Gastrocnemius medialis (tissue), 4 donors: Measurements from ENCODE around the gene SMYD3. TPM values are rescaled to one million over a fixed set of nuclear protein-coding genes. Genes with fewer than 3 reads are reported as not detected.

Experiments
- ATAC-seq, 2 donors: fragments of 150-250 bp; one replicate each; pipeline ENCODE4 v1.9.1; 2016
- DNase-seq, 2 donors: peaks; one replicate each; pipeline ENCODE4 v3.0.0-alpha.2; 2019
- H3K27ac ChIP-seq, 4 donors: fragments of 200-600 bp; sonication (generic); 1 replicate in 1 of 4; 2 replicates in 3 of 4; pipeline ENCODE4 v1.5.1; 2016 to 2018; ENCODE audit warnings: mild to moderate bottlenecking in 2 of 4, moderate library complexity in 1 of 4
- H3K27me3 ChIP-seq, 3 donors: fragments of 200-600 bp; sonication (generic) in 2 of 3; 1 replicate in 1 of 3; 2 replicates in 2 of 3; pipeline versions ENCODE4 v1.5.1 to v1.6.0; 2016 to 2019; ENCODE audit warnings: mild to moderate bottlenecking in 1 of 3, moderate library complexity in 1 of 3
- H3K36me3 ChIP-seq, 2 donors: fragments of 200-600 bp; sonication (generic) in 1 of 2; one replicate each; pipeline ENCODE4 v1.5.1; 2017 to 2018
- H3K4me1 ChIP-seq, 2 donors: fragments of 200-600 bp; sonication (generic) in 1 of 2; one replicate each; pipeline ENCODE4 v1.5.1; 2016 to 2017; ENCODE audit warnings: mild to moderate bottlenecking in 2 of 2
- H3K4me3 ChIP-seq, 4 donors: fragments of 200-600 bp; sonication (generic) in 3 of 4; 1 replicate in 1 of 4; 2 replicates in 3 of 4; pipeline ENCODE4 v1.5.1; 2016 to 2019; ENCODE audit warnings: mild to moderate bottlenecking in 2 of 4
- H3K9me3 ChIP-seq, 3 donors: fragments of 200-600 bp; sonication (generic) in 2 of 3; 1 replicate in 1 of 3; 2 replicates in 2 of 3; pipeline ENCODE4 v1.5.1; 2016 to 2019
- POLR2A ChIP-seq, 2 donors: fragments of 450-650 bp; IDR thresholded peaks; one replicate each; pipeline ENCODE4 v1.6.1; 2017; ENCODE audit warnings: antibody characterized with exemption in 2 of 2, mild to moderate bottlenecking in 2 of 2, moderate library complexity in 2 of 2
- in situ Hi-C, 4 donors: fragments of 200-750 bp; cut with MboI; loops; one replicate each; pipeline versions ENCODE4 v1.15.0 to v1.8.0; 2017; ENCODE audit warnings: low sequenced_read_pairs in 4 of 4
- intact Hi-C: fragments of 100-400 bp; cut with DNase I; formaldehyde crosslinking; loops from one replicate; pipeline ENCODE4 v1.15.1; 2023; ENCODE audit warnings: low total_unique reads
- total RNA-seq, 4 donors: library from RNA; depleted of rRNA; stranded (reverse); fragments of >200 nt; gene quantifications; one replicate each; pipeline versions ENCODE4 v1.1.0 to v1.2.3, GENCODE V29; 2016
- TF ChIP-seq, protein P1 (sequence below), 5 experiments: fragments of 450-650 bp in 3 of 5; fragments of 200-600 bp in 2 of 5; sonication (generic) in 2 of 5; IDR thresholded peaks in 4 of 5; conservative IDR thresholded peaks in 1 of 5; 1 replicate in 4 of 5; 2 replicates in 1 of 5; pipeline ENCODE4 v1.5.1; 2016 to 2019; ENCODE audit warnings: antibody characterized with exemption in 5 of 5, mild to moderate bottlenecking in 3 of 5, moderate library complexity in 3 of 5

The SMYD3 gene
- total RNA-seq, 4 donors from 2014 or later = 4.4 to 10.3 (median 6.3) TPM

DNA sequence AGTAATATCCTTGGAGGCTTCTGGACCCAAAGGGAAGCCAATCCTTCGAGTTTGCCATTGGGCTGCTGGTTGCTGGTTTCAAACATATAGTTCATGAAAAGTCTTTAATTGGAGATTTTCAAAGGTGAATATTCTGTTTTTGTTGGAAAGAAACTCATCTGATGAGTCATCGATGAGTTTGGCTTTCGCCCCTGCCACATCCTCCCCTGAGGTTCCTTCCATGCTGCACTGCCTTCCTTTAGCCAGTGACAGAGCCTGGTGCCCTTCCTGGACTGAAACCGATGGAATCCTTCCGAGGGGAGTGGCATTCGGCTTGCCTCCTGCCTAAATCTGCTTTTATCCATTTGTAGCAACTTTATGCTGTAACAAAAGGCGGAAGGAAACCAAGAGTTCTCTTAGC lies 802.3 kb downstream of the SMYD3 start:
- H3K9me3 ChIP-seq = no peaks in the 10 kb centered on the region
- no peak for TF ChIP-seq POLR2A (IDR thresholded peaks at IDR 0.05)
- TF ChIP-seq, protein P1, sequence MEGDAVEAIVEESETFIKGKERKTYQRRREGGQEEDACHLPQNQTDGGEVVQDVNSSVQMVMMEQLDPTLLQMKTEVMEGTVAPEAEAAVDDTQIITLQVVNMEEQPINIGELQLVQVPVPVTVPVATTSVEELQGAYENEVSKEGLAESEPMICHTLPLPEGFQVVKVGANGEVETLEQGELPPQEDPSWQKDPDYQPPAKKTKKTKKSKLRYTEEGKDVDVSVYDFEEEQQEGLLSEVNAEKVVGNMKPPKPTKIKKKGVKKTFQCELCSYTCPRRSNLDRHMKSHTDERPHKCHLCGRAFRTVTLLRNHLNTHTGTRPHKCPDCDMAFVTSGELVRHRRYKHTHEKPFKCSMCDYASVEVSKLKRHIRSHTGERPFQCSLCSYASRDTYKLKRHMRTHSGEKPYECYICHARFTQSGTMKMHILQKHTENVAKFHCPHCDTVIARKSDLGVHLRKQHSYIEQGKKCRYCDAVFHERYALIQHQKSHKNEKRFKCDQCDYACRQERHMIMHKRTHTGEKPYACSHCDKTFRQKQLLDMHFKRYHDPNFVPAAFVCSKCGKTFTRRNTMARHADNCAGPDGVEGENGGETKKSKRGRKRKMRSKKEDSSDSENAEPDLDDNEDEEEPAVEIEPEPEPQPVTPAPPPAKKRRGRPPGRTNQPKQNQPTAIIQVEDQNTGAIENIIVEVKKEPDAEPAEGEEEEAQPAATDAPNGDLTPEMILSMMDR (IDR thresholded peaks at IDR 0.05 in 4 of 5, conservative IDR thresholded peaks at IDR 0.05 in 1 of 5) = no peak
- DNase-seq = no peak
- no peaks in the 10 kb centered on the region for H3K4me1 ChIP-seq
- H3K27ac ChIP-seq = no peak overlapping the region
- no peak overlapping the region for H3K4me3 ChIP-seq
- ATAC-seq = no peak
- H3K27me3 ChIP-seq = no peaks in the 10 kb centered on the region
- H3K36me3 ChIP-seq = no peaks in the 10 kb centered on the region
- intact Hi-C loops (no loop called here), in situ Hi-C loops (no loop called here)

GRCh38 chr1:245704341-245704740 lies 802.7 kb downstream of the SMYD3 start:
- no peaks in the 10 kb centered on the region for H3K27me3 ChIP-seq
- TF ChIP-seq, protein P1 (IDR thresholded peaks at IDR 0.05 in 4 of 5, conservative IDR thresholded peaks at IDR 0.05 in 1 of 5) = no peak
- no peak for TF ChIP-seq POLR2A (IDR thresholded peaks at IDR 0.05)
- no peak overlapping the region for H3K27ac ChIP-seq
- H3K4me1 ChIP-seq = no peaks in the 10 kb centered on the region
- DNase-seq (no peak), ATAC-seq (no peak)
- in situ Hi-C loops (no loop called here), intact Hi-C loops (no loop called here)
- no peaks in the 10 kb centered on the region for H3K9me3 ChIP-seq
- H3K4me3 ChIP-seq = no peak overlapping the region
- H3K36me3 ChIP-seq = no peaks in the 10 kb centered on the region

GRCh38 chr1:245702346-245702745 lies 804.7 kb downstream of the SMYD3 start:
- intact Hi-C loops (no loop called here), in situ Hi-C loops (no loop called here)
- no peaks in the 10 kb centered on the region for H3K9me3 ChIP-seq
- H3K27me3 ChIP-seq = no peaks in the 10 kb centered on the region
- DNase-seq = no peak
- H3K4me3 ChIP-seq = no peak overlapping the region
- H3K4me1 ChIP-seq = no peaks in the 10 kb centered on the region
- TF ChIP-seq POLR2A (IDR thresholded peaks at IDR 0.05) = no peak
- TF ChIP-seq, protein P1 (IDR thresholded peaks at IDR 0.05 in 4 of 5, conservative IDR thresholded peaks at IDR 0.05 in 1 of 5) = no peak
- ATAC-seq = no peak
- no peak overlapping the region for H3K27ac ChIP-seq
- no peaks in the 10 kb centered on the region for H3K36me3 ChIP-seq

GRCh38 chr1:245701631-245702030 lies 805.4 kb downstream of the SMYD3 start:
- Histone ChIP-seq H3K4me1 (no peaks in the 10 kb centered on the region), H3K36me3 (no peaks in the 10 kb centered on the region), H3K9me3 (no peaks in the 10 kb centered on the region), H3K4me3 (no peak overlapping the region), H3K27ac (no peak overlapping the region), H3K27me3 (no peaks in the 10 kb centered on the region)
- DNase-seq (no peak), ATAC-seq (no peak)
- TF ChIP-seq, protein P1 (IDR thresholded peaks at IDR 0.05 in 4 of 5, conservative IDR thresholded peaks at IDR 0.05 in 1 of 5) = no peak
- no peak for TF ChIP-seq POLR2A (IDR thresholded peaks at IDR 0.05)
- in situ Hi-C loops = no loop called here
- intact Hi-C loops = no loop called here

DNA sequence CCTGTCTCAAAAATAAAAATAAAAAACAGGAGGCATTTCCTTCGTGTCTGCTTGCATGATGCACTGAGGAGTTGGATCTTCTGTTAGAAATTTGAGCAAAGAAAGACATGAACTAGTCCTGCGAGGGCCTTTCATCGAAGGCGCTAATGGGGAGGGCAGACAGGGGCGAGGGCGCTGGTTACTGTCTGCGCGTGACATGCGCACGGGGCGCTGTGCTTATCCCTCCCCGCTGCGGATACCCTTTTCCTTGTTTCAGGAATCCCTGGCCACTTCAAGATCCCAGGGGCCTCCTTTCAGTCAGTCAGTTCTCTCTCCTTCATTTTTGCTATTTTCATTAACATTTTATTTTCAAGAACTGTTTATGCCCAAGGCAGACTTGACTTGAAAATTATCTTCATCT lies 806.4 kb downstream of the SMYD3 start:
- H3K4me1 ChIP-seq = no peaks in the 10 kb centered on the region
- TF ChIP-seq POLR2A (IDR thresholded peaks at IDR 0.05) = no peak
- TF ChIP-seq, protein P1 (IDR thresholded peaks at IDR 0.05 in 4 of 5, conservative IDR thresholded peaks at IDR 0.05 in 1 of 5) = no peak
- intact Hi-C loops = no loop called here

More for the DNA sequence above, 806.4 kb downstream of the SMYD3 start:
- H3K9me3 ChIP-seq = no peaks in the 10 kb centered on the region
- no peaks in the 10 kb centered on the region for H3K36me3 ChIP-seq
- H3K27ac ChIP-seq = no peak overlapping the region
- no peaks in the 10 kb centered on the region for H3K27me3 ChIP-seq
- DNase-seq (no peak), ATAC-seq (no peak)
- in situ Hi-C loops = no loop called here
- no peak overlapping the region for H3K4me3 ChIP-seq
